ENCODE data around the gene CD274.
"Not testable (repeated sequence)": the region's sequence is repeated elsewhere in the genome, so short reads cannot be mapped to it uniquely, and the experiment has no call there.

DNA sequence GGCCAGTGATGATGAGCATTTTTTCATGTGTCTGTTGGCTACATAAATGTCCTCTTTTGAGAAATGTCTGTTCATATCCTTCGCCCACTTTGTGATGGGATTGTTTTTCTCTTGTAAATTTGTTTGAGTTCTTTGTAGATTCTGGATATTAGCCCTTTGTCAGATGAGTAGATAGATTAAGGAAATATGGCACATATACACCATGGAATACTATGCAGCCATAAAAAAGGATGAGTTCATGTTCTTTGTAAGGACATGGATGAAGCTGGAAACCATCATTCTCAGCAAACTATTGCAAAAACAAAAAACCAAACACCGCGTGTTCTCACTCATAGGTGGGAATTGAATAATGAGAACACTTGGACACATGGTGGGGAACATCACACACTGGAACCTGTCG is 5.2 kb upstream of the CD274 start:
- TF ChIP-seq, protein P1, sequence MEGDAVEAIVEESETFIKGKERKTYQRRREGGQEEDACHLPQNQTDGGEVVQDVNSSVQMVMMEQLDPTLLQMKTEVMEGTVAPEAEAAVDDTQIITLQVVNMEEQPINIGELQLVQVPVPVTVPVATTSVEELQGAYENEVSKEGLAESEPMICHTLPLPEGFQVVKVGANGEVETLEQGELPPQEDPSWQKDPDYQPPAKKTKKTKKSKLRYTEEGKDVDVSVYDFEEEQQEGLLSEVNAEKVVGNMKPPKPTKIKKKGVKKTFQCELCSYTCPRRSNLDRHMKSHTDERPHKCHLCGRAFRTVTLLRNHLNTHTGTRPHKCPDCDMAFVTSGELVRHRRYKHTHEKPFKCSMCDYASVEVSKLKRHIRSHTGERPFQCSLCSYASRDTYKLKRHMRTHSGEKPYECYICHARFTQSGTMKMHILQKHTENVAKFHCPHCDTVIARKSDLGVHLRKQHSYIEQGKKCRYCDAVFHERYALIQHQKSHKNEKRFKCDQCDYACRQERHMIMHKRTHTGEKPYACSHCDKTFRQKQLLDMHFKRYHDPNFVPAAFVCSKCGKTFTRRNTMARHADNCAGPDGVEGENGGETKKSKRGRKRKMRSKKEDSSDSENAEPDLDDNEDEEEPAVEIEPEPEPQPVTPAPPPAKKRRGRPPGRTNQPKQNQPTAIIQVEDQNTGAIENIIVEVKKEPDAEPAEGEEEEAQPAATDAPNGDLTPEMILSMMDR (IDR thresholded peaks at IDR 0.05) = not testable (repeated sequence)
- not testable (repeated sequence) for TF ChIP-seq POLR2A (IDR thresholded peaks at IDR 0.05)
